HCT116 (cell line): ENCODE data around the gene FRAS1. TPM values are rescaled to one million over a fixed set of nuclear protein-coding genes. Genes with fewer than 3 reads are reported as not detected.

Source experiments
- ATAC-seq: fragments of 200-7000 bp; cut with Tn5 transposase; 2 replicates; pipeline ENCODE4 v1.9.1; 2020; ENCODE audit warnings: mild to moderate bottlenecking, moderate library complexity
- BruUV-seq: library from RNA; stranded (reverse); fragments of 400-500 nt; replicated peaks from 2 replicates; lab custom pipeline; 2021; lab: Mats Ljungman, UMichigan
- CTCF ChIA-PET: fragments of 300-600 bp; sonication (Branson Sonifier 250); formaldehyde crosslinking; loops from one replicate; lab custom pipeline; 2021; ENCODE audit warnings: antibody characterized with exemption; lab: Charles Lee
- POLR2A ChIA-PET: fragments of 300-600, 350-600 bp; sonication (Branson Sonifier 250); formaldehyde crosslinking; loops from one replicate; lab custom pipeline; 2021; ENCODE audit warnings: antibody characterized with exemption; lab: Charles Lee
- RAD21 ChIA-PET, 2 experiments: fragments of 300-600 bp; sonication (Branson Sonifier 250); formaldehyde crosslinking; loops; one replicate each; lab custom pipeline; 2023; ENCODE audit warnings: low total read pairs in 2 of 2; ENCODE audit not compliant: uncharacterized antibody in 2 of 2, unreplicated experiment in 2 of 2, low non-redundant PET in 1 of 2; lab: Charles Lee
- DNase-seq: peaks from one replicate; pipeline ENCODE4 v3.0.0-alpha.2; 2010; ENCODE audit warnings: low read depth, low spot score
- H2AFZ ChIP-seq: fragments of 200-600 bp; shearing (Covaris generic), sonication (generic); 2 replicates; pipeline ENCODE4 v1.6.1; 2017; ENCODE audit warnings: low read depth, mixed run types, mixed read lengths, antibody characterized with exemption, low read length; ENCODE audit not compliant: poor library complexity, severe bottlenecking
- H3K27ac ChIP-seq: 2 replicates; pipeline ENCODE4 v1.5.1; 2012; ENCODE audit warnings: low read depth, low read length
- H3K27me3 ChIP-seq: fragments of 200-600 bp; sonication (generic); 2 replicates; pipeline ENCODE4 v1.6.1; 2016; ENCODE audit warnings: mixed run types, low read length, mixed read lengths; ENCODE audit not compliant: insufficient read depth
- H3K36me3 ChIP-seq, 2 experiments: fragments of 200-500 bp in 1 of 2; fragments of 200-600 bp in 1 of 2; sonication (Bioruptor generic) in 1 of 2; sonication (generic) in 1 of 2; 2 replicates each; pipeline versions ENCODE4 v1.5.1 to v1.6.1; 2014 to 2016; ENCODE audit warnings: low read length in 2 of 2, inconsistent platforms in 1 of 2, mixed read lengths in 1 of 2, mixed run types in 1 of 2; ENCODE audit not compliant: insufficient read depth in 2 of 2, control insufficient read depth in 1 of 2
- H3K4me1 ChIP-seq, 2 experiments: fragments of 200-600 bp in 1 of 2; sonication (generic) in 1 of 2; 2 replicates each; pipeline versions ENCODE4 v1.5.1 to v1.6.1; 2012 to 2017; ENCODE audit warnings: low read length in 2 of 2, inconsistent platforms in 1 of 2, mild to moderate bottlenecking in 1 of 2, mixed read lengths in 1 of 2, mixed run types in 1 of 2, moderate library complexity in 1 of 2; ENCODE audit not compliant: insufficient read depth in 2 of 2, control insufficient read depth in 1 of 2
- H3K4me2 ChIP-seq: fragments of 200-600 bp; sonication (generic); 2 replicates; pipeline ENCODE4 v1.6.1; 2017; ENCODE audit warnings: mixed run types, low read length, mixed read lengths
- H3K4me3 ChIP-seq, 2 experiments: fragments of 200-600 bp in 1 of 2; sonication (generic) in 1 of 2; replicated peaks in 1 of 2; 2 replicates each; pipeline ENCODE4 v1.5.1; 2011 to 2016; ENCODE audit warnings: low read length in 2 of 2, control low read depth in 1 of 2, low read depth in 1 of 2, mild to moderate bottlenecking in 1 of 2, mixed read lengths in 1 of 2, mixed run types in 1 of 2
- H3K79me2 ChIP-seq: fragments of 200-600 bp; sonication (generic); 2 replicates; pipeline ENCODE4 v1.6.1; 2017; ENCODE audit warnings: mild to moderate bottlenecking, mixed run types, low read length, moderate library complexity, mixed read lengths; ENCODE audit not compliant: insufficient read depth
- H3K9ac ChIP-seq: fragments of 200-600 bp; sonication (generic); 2 replicates; pipeline ENCODE4 v1.6.1; 2016; ENCODE audit warnings: low read length, mixed read lengths
- H3K9me2 ChIP-seq: fragments of 200-600 bp; sonication (generic), shearing (Covaris generic); 2 replicates; pipeline ENCODE4 v1.6.1; 2017; ENCODE audit warnings: mixed run types, mild to moderate bottlenecking, moderate library complexity; ENCODE audit not compliant: insufficient read depth
- H3K9me3 ChIP-seq, 2 experiments: fragments of 200-500 bp in 1 of 2; fragments of 200-600 bp in 1 of 2; sonication (Bioruptor generic) in 1 of 2; sonication (generic) in 1 of 2; 2 replicates each; pipeline ENCODE4 v1.6.1; 2014 to 2017; ENCODE audit warnings: low read length in 2 of 2, mixed read lengths in 2 of 2, inconsistent platforms in 1 of 2, low read depth in 1 of 2, mild to moderate bottlenecking in 1 of 2, mixed run types in 1 of 2, moderate library complexity in 1 of 2; ENCODE audit not compliant: control insufficient read depth in 1 of 2, insufficient read depth in 1 of 2
- H4K20me1 ChIP-seq: fragments of 200-600 bp; sonication (generic), shearing (Covaris generic); 2 replicates; pipeline ENCODE4 v1.6.1; 2017; ENCODE audit warnings: mixed run types, mild to moderate bottlenecking, moderate library complexity; ENCODE audit not compliant: insufficient read depth
- EGR1 ChIP-seq: IDR thresholded peaks from 2 replicates; pipeline ENCODE4 v1.6.1; 2012; ENCODE audit warnings: low read depth
- POLR2AphosphoS5 ChIP-seq: IDR thresholded peaks from 2 replicates; pipeline ENCODE4 v1.6.1; 2011; ENCODE audit warnings: mild to moderate bottlenecking, low read depth, low read length, moderate library complexity
- SP1 ChIP-seq: IDR thresholded peaks from 2 replicates; pipeline ENCODE4 v1.6.1; 2012; ENCODE audit warnings: low read depth
- TCF7L2 ChIP-seq: IDR thresholded peaks from 2 replicates; pipeline ENCODE4 v1.7.0; 2011; ENCODE audit warnings: borderline replicate concordance, inconsistent platforms; ENCODE audit not compliant: insufficient read depth, insufficient read length; ENCODE audit errors: extremely low read depth
- YY1 ChIP-seq: IDR thresholded peaks from 2 replicates; pipeline ENCODE4 v1.6.1; 2011; ENCODE audit warnings: low read length, low read depth, moderate library complexity, mild to moderate bottlenecking; ENCODE audit not compliant: insufficient replicate concordance; ENCODE audit errors: extremely low read depth
- intact Hi-C: fragments of 100-400 bp; cut with micrococcal nuclease; formaldehyde crosslinking; loops from 2 replicates; pipeline ENCODE4 v1.10.0; 2022
- total RNA-seq: library from RNA; stranded (reverse); gene quantifications from one replicate; pipeline ENCODE4 v1.2.1, GENCODE V29; 2021; ENCODE audit not compliant: unreplicated experiment
- TF ChIP-seq, protein P1 (sequence below), 3 experiments: fragments of 200-600 bp in 1 of 3; sonication (generic) in 1 of 3; IDR thresholded peaks in 2 of 3; conservative IDR thresholded peaks in 1 of 3; 2 replicates each; pipeline ENCODE4 v1.5.1; 2012 to 2017; ENCODE audit warnings: low read depth in 2 of 3, low read length in 2 of 3, antibody characterized with exemption in 1 of 3, borderline replicate concordance in 1 of 3, control low read depth in 1 of 3, mild to moderate bottlenecking in 1 of 3, mixed read lengths in 1 of 3, mixed run types in 1 of 3, moderate library complexity in 1 of 3; ENCODE audit not compliant: insufficient read depth in 1 of 3
- TF ChIP-seq, protein P2 (sequence below): IDR thresholded peaks from 2 replicates; pipeline ENCODE4 v1.6.1; 2011; ENCODE audit warnings: mild to moderate bottlenecking, low read length, moderate library complexity; ENCODE audit not compliant: insufficient replicate concordance; ENCODE audit errors: extremely low read depth

FRAS1 gene
- total RNA-seq, 1 experiment from 2014 or later: 33.5 TPM

DNA sequence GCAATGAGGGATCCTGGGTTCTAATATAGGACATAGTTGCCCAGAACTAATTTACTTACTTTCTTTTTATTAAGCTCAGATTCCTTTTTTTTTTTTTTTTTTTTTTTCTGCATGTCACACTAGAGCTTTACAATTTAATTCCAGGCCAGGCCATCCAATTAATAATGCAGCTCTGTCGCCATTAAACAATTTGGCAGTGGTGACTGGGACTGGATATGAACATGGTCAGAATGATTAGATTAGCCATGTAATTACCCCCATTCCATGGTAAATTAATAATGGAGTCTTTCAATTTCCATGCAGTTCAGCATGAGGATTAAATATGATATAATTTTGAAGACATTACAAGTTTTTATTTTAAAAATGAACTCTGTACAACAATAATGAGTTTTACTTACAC is 267.5 kb downstream of the FRAS1 start:
- RAD21 ChIA-PET: no interaction called here
- intact Hi-C loops: no loop called here

More for the DNA sequence above, 267.5 kb downstream of the FRAS1 start:
- Histone ChIP-seq H3K4me3 (no peak overlapping the region), H4K20me1 (no peaks in the 10 kb centered on the region), H3K27me3 (no peaks in the 10 kb centered on the region), H3K9me3 (no peaks in the 10 kb centered on the region), H3K79me2 (no peaks in the 10 kb centered on the region), H3K4me2 (no peak overlapping the region), H3K27ac (no peak overlapping the region), H3K4me1 (no peaks in the 10 kb centered on the region), H3K36me3 (no peaks in the 10 kb centered on the region), H2AFZ (no peak overlapping the region), H3K9ac (no peak overlapping the region), H3K9me2 (no peaks in the 10 kb centered on the region)
- POLR2A ChIA-PET: no interaction called here
- no TSS peak for BruUV-seq
- ATAC-seq (no peak), DNase-seq (no peak)
- CTCF ChIA-PET: no interaction called here
- TF ChIP-seq, protein P1, sequence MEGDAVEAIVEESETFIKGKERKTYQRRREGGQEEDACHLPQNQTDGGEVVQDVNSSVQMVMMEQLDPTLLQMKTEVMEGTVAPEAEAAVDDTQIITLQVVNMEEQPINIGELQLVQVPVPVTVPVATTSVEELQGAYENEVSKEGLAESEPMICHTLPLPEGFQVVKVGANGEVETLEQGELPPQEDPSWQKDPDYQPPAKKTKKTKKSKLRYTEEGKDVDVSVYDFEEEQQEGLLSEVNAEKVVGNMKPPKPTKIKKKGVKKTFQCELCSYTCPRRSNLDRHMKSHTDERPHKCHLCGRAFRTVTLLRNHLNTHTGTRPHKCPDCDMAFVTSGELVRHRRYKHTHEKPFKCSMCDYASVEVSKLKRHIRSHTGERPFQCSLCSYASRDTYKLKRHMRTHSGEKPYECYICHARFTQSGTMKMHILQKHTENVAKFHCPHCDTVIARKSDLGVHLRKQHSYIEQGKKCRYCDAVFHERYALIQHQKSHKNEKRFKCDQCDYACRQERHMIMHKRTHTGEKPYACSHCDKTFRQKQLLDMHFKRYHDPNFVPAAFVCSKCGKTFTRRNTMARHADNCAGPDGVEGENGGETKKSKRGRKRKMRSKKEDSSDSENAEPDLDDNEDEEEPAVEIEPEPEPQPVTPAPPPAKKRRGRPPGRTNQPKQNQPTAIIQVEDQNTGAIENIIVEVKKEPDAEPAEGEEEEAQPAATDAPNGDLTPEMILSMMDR (IDR thresholded peaks at IDR 0.05 in 2 of 3, conservative IDR thresholded peaks at IDR 0.05 in 1 of 3; ENCODE audit: borderline replicate concordance in 1 of 3, insufficient read depth in 1 of 3, low read depth in 2 of 3, low read length in 2 of 3): no peak
- TF ChIP-seq EGR1 (no peak), YY1 (no peak), POLR2AphosphoS5 (no peak), TCF7L2 (no peak), SP1 (no peak)
- TF ChIP-seq, protein P2, sequence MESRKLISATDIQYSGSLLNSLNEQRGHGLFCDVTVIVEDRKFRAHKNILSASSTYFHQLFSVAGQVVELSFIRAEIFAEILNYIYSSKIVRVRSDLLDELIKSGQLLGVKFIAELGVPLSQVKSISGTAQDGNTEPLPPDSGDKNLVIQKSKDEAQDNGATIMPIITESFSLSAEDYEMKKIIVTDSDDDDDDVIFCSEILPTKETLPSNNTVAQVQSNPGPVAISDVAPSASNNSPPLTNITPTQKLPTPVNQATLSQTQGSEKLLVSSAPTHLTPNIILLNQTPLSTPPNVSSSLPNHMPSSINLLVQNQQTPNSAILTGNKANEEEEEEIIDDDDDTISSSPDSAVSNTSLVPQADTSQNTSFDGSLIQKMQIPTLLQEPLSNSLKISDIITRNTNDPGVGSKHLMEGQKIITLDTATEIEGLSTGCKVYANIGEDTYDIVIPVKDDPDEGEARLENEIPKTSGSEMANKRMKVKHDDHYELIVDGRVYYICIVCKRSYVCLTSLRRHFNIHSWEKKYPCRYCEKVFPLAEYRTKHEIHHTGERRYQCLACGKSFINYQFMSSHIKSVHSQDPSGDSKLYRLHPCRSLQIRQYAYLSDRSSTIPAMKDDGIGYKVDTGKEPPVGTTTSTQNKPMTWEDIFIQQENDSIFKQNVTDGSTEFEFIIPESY: no peak
